Measurements from ENCODE around the gene GPAT2. TPM values are rescaled to one million over a fixed set of nuclear protein-coding genes. Genes with fewer than 3 reads are reported as not detected.
"Not testable (repeated sequence)": the region's sequence is repeated elsewhere in the genome, so short reads cannot be mapped to it uniquely, and the experiment has no call there.

The GPAT2 gene
- total and polyA plus RNA-seq, 4 donors: 1.2 to 6.2 (median 4.8) TPM

GRCh38 chr2:96025755-96026154 lies 9.0 kb downstream of the GPAT2 start:
- not testable (repeated sequence) for H3K27ac ChIP-seq (ENCODE audit: low read depth in 1 of 2, low read length in 1 of 2); H3K4me1 ChIP-seq (ENCODE audit: control insufficient read depth in 5 of 5, insufficient read depth in 5 of 5, low read length in 5 of 5); H3K9ac ChIP-seq (ENCODE audit: insufficient read depth in 1 of 2, low read length in 2 of 2); DNase-seq; H3K36me3 ChIP-seq (ENCODE audit: control insufficient read depth in 4 of 4, insufficient read depth in 4 of 4, low read length in 4 of 4); ATAC-seq (ENCODE audit: insufficient read depth, low FRiP score); H3K4me3 ChIP-seq; H3K9me3 ChIP-seq (ENCODE audit: control insufficient read depth in 4 of 4, insufficient read depth in 3 of 4, low read length in 3 of 4); H3K27me3 ChIP-seq (ENCODE audit: control insufficient read depth in 3 of 3, insufficient read depth in 3 of 3, low read length in 2 of 3)
- 92 to 94% methylated on average over 6 of the region's 6 CpGs for WGBS, 2 donors

GRCh38 chr2:96025194-96025492 lies 9.6 kb downstream of the GPAT2 start:
- DNase-seq (no peak), ATAC-seq (ENCODE audit: insufficient read depth, low FRiP score) (no peak)
- no peak overlapping the region for H3K4me3 ChIP-seq
- H3K4me1 ChIP-seq (ENCODE audit: control insufficient read depth in 5 of 5, insufficient read depth in 5 of 5, low read length in 5 of 5): no peaks in the 10 kb centered on the region
- TF ChIP-seq CTCF (IDR thresholded peaks at IDR 0.05; ENCODE audit: control extremely low read depth, extremely low read depth): no peak
- H3K27ac ChIP-seq (ENCODE audit: low read depth in 1 of 2, low read length in 1 of 2): no peak overlapping the region
- no peaks in the 10 kb centered on the region for H3K36me3 ChIP-seq (ENCODE audit: control insufficient read depth in 4 of 4, insufficient read depth in 4 of 4, low read length in 4 of 4)
- no peak overlapping the region for H3K9ac ChIP-seq (ENCODE audit: insufficient read depth in 1 of 2, low read length in 2 of 2)
- 88 to 93% methylated on average over 4 of the region's 4 CpGs for WGBS, 2 donors
- no peaks in the 10 kb centered on the region for H3K9me3 ChIP-seq (ENCODE audit: control insufficient read depth in 4 of 4, insufficient read depth in 3 of 4, low read length in 3 of 4)
- H3K27me3 ChIP-seq (ENCODE audit: control insufficient read depth in 3 of 3, insufficient read depth in 3 of 3, low read length in 2 of 3): no peaks in the 10 kb centered on the region

GRCh38 chr2:96024336-96025193 lies 10.2 kb downstream of the GPAT2 start:
- no peak for ATAC-seq (ENCODE audit: insufficient read depth, low FRiP score)

GRCh38 chr2:96023701-96024100 lies 11.0 kb downstream of the GPAT2 start:
- not testable (repeated sequence) for H3K9me3 ChIP-seq (ENCODE audit: control insufficient read depth in 4 of 4, insufficient read depth in 3 of 4, low read length in 3 of 4); H3K4me1 ChIP-seq (ENCODE audit: control insufficient read depth in 5 of 5, insufficient read depth in 5 of 5, low read length in 5 of 5); DNase-seq; H3K36me3 ChIP-seq (ENCODE audit: control insufficient read depth in 4 of 4, insufficient read depth in 4 of 4, low read length in 4 of 4); H3K4me3 ChIP-seq; H3K27ac ChIP-seq (ENCODE audit: low read depth in 1 of 2, low read length in 1 of 2); H3K9ac ChIP-seq (ENCODE audit: insufficient read depth in 1 of 2, low read length in 2 of 2); H3K27me3 ChIP-seq (ENCODE audit: control insufficient read depth in 3 of 3, insufficient read depth in 3 of 3, low read length in 2 of 3); ATAC-seq (ENCODE audit: insufficient read depth, low FRiP score)
- 93% methylated on average over 5 to 7 of the region's 7 CpGs for WGBS, 2 donors

More at GRCh38 chr2:96024336-96025193, 10.2 kb downstream of the GPAT2 start:
- no peaks in the 10 kb centered on the region for H3K9me3 ChIP-seq (ENCODE audit: control insufficient read depth in 4 of 4, insufficient read depth in 3 of 4, low read length in 3 of 4)
- H3K27me3 ChIP-seq (ENCODE audit: control insufficient read depth in 3 of 3, insufficient read depth in 3 of 3, low read length in 2 of 3): no peaks in the 10 kb centered on the region
- no peak overlapping the region for H3K9ac ChIP-seq (ENCODE audit: insufficient read depth in 1 of 2, low read length in 2 of 2)
- no peak overlapping the region for H3K27ac ChIP-seq (ENCODE audit: low read depth in 1 of 2, low read length in 1 of 2)
- H3K4me1 ChIP-seq (ENCODE audit: control insufficient read depth in 5 of 5, insufficient read depth in 5 of 5, low read length in 5 of 5): no peaks in the 10 kb centered on the region
- 88 to 93% methylated on average over 26 to 27 of the region's 27 CpGs for WGBS, 2 donors
- no peak for TF ChIP-seq CTCF (IDR thresholded peaks at IDR 0.05; ENCODE audit: control extremely low read depth, extremely low read depth)
- no peak for DNase-seq
- no peak overlapping the region for H3K4me3 ChIP-seq
- H3K36me3 ChIP-seq (ENCODE audit: control insufficient read depth in 4 of 4, insufficient read depth in 4 of 4, low read length in 4 of 4): no peaks in the 10 kb centered on the region

All from lung (tissue), 12 donors.